Body of pancreas (tissue), 4 donors: ENCODE measurements around the gene UBR2. TPM values are rescaled to one million over a fixed set of nuclear protein-coding genes. Genes with fewer than 3 reads are reported as not detected.

Experiments used
- ATAC-seq: fragments of 150-250 bp; one replicate; pipeline ENCODE4 v1.9.1; 2016
- DNase-seq, 4 donors: peaks; one replicate each; pipeline ENCODE4 v3.0.0-alpha.2; 2019
- H3K27ac ChIP-seq, 4 donors: fragments of 200-600 bp; sonication (generic); 1 replicate in 3 of 4; 2 replicates in 1 of 4; pipeline versions ENCODE4 v1.5.1 to v1.6.1; 2016 to 2019; ENCODE audit warnings: mild to moderate bottlenecking in 1 of 4, mixed read lengths in 1 of 4, moderate library complexity in 1 of 4
- H3K27me3 ChIP-seq, 2 donors: fragments of 200-600 bp; sonication (generic); one replicate each; pipeline ENCODE4 v1.6.0; 2016; ENCODE audit warnings: mild to moderate bottlenecking in 1 of 2
- H3K36me3 ChIP-seq, 2 donors: fragments of 200-600 bp; sonication (generic); replicated peaks in 1 of 2; 2 replicates each; pipeline ENCODE4 v1.5.1; 2016; ENCODE audit warnings: low read depth in 2 of 2; ENCODE audit not compliant: insufficient read depth in 1 of 2
- H3K4me1 ChIP-seq: fragments of 200-600 bp; sonication (generic); one replicate; pipeline ENCODE4 v1.6.0; 2016
- H3K4me3 ChIP-seq, 2 donors: fragments of 200-600 bp; sonication (generic); 1 replicate in 1 of 2; 2 replicates in 1 of 2; pipeline ENCODE4 v1.5.1; 2016 to 2019
- H3K9me3 ChIP-seq, 3 donors: fragments of 200-600 bp; sonication (generic); 1 replicate in 2 of 3; 2 replicates in 1 of 3; pipeline ENCODE4 v1.5.1; 2016
- CTCF ChIP-seq, 7 experiments: fragments of 450-650 bp in 4 of 7; fragments of 200-600 bp in 3 of 7; sonication (generic) in 3 of 7; IDR thresholded peaks; one replicate each; pipeline ENCODE4 v1.5.1; 2016 to 2019; ENCODE audit warnings: antibody characterized with exemption in 7 of 7
- POLR2A ChIP-seq, 3 donors: fragments of 450-650 bp; IDR thresholded peaks; one replicate each; pipeline ENCODE4 v1.6.1; 2016; ENCODE audit warnings: antibody characterized with exemption in 3 of 3, mild to moderate bottlenecking in 2 of 3
- WGBS, 2 donors: methylation state at CpG; one replicate each; pipeline ENCODE4 v1.1.5; 2017; 5-methylcytosine and 5-hydroxymethylcytosine counted together
- intact Hi-C: fragments of 100-400 bp; cut with DNase I; formaldehyde crosslinking; loops from one replicate; pipeline ENCODE4 v1.15.1; 2023
- total RNA-seq, 2 donors: library from RNA; depleted of rRNA; stranded (reverse); fragments of >200 nt; gene quantifications; one replicate each; pipeline ENCODE4 v1.1.0, GENCODE V29; 2016

Gene UBR2
- total RNA-seq, 2 donors from 2014 or later: 19.4 to 23.9 TPM

- no peaks in the 10 kb centered on the region for H3K27me3 ChIP-seq
- H3K36me3 ChIP-seq: peaks cover 6 to 21% of the 10 kb centered on the region in 2 donors
- ATAC-seq (no peak), DNase-seq (no peak)
- 93 to 97% methylated on average over 2 of the region's 2 CpGs for WGBS, 2 donors
- no peak for TF ChIP-seq CTCF (IDR thresholded peaks at IDR 0.05)
- TF ChIP-seq POLR2A (IDR thresholded peaks at IDR 0.05): no peak
- H3K27ac ChIP-seq: no peak overlapping the region
- no peaks in the 10 kb centered on the region for H3K4me1 ChIP-seq
- intact Hi-C loops: no loop called here
- H3K4me3 ChIP-seq: no peak overlapping the region
- H3K9me3 ChIP-seq: no peaks in the 10 kb centered on the region
Measured at GRCh38 chr6:42615518-42615917, 51.7 kb downstream of the UBR2 start.

GRCh38 chr6:42616716-42617115 lies 52.9 kb downstream of the UBR2 start:
- Histone ChIP-seq H3K4me1 (no peaks in the 10 kb centered on the region), H3K9me3 (no peaks in the 10 kb centered on the region), H3K36me3 (peaks cover 6 to 21% of the 10 kb centered on the region in 2 donors), H3K27me3 (no peaks in the 10 kb centered on the region), H3K27ac (no peak overlapping the region), H3K4me3 (no peak overlapping the region)
- intact Hi-C loops: no loop called here
- ATAC-seq (no peak), DNase-seq (no peak)
- WGBS, 2 donors: 78 to 81% methylated on average over 3 of the region's 3 CpGs
- no peak for TF ChIP-seq CTCF (IDR thresholded peaks at IDR 0.05)
- no peak for TF ChIP-seq POLR2A (IDR thresholded peaks at IDR 0.05)

- TF ChIP-seq CTCF (IDR thresholded peaks at IDR 0.05) (no peak), POLR2A (IDR thresholded peaks at IDR 0.05) (no peak)
- Histone ChIP-seq H3K4me3 (no peak overlapping the region), H3K4me1 (no peaks in the 10 kb centered on the region), H3K36me3 (peaks cover 6 to 21% of the 10 kb centered on the region in 2 donors), H3K9me3 (no peaks in the 10 kb centered on the region), H3K27ac (no peak overlapping the region), H3K27me3 (no peaks in the 10 kb centered on the region)
- WGBS, 2 donors: 55 to 79% methylated on average over 1 of the region's 1 CpG
- DNase-seq: no peak
- no peak for ATAC-seq
- intact Hi-C loops: no loop called here
Measured at GRCh38 chr6:42618105-42618504, 54.3 kb downstream of the UBR2 start.

GRCh38 chr6:42618686-42619085 lies 54.9 kb downstream of the UBR2 start:
- DNase-seq: no peak
- H3K27me3 ChIP-seq: no peaks in the 10 kb centered on the region
- TF ChIP-seq POLR2A (IDR thresholded peaks at IDR 0.05): no peak
- no peak for TF ChIP-seq CTCF (IDR thresholded peaks at IDR 0.05)
- H3K4me1 ChIP-seq: no peaks in the 10 kb centered on the region
- intact Hi-C loops: no loop called here
- no peak for ATAC-seq
- 77% methylated on average over 5 of the region's 5 CpGs for WGBS, 2 donors
- no peak overlapping the region for H3K4me3 ChIP-seq
- no peaks in the 10 kb centered on the region for H3K9me3 ChIP-seq
- H3K27ac ChIP-seq: no peak overlapping the region
- peaks cover 6 to 21% of the 10 kb centered on the region in 2 donors for H3K36me3 ChIP-seq

- 71 to 78% methylated on average over 1 of the region's 1 CpG for WGBS, 2 donors
- H3K36me3 ChIP-seq: peaks cover 6 to 19% of the 10 kb centered on the region in 2 donors
- no peak for TF ChIP-seq POLR2A (IDR thresholded peaks at IDR 0.05)
- TF ChIP-seq CTCF (IDR thresholded peaks at IDR 0.05): no peak
Measured at GRCh38 chr6:42619963-42620362, 56.1 kb downstream of the UBR2 start.

More at GRCh38 chr6:42619963-42620362, 56.1 kb downstream of the UBR2 start:
- Histone ChIP-seq H3K9me3 (no peaks in the 10 kb centered on the region), H3K4me3 (no peak overlapping the region), H3K27me3 (no peaks in the 10 kb centered on the region), H3K4me1 (no peaks in the 10 kb centered on the region), H3K27ac (no peak overlapping the region)
- intact Hi-C loops: no loop called here
- ATAC-seq: no peak
- DNase-seq: no peak
